NCI-H748 treated with DMSO at 0.1 percent for 48 hours (cell line): ENCODE data around the gene EXD1.
"Not testable (repeated sequence)": the region's sequence is repeated elsewhere in the genome, so short reads cannot be mapped to it uniquely, and the experiment has no call there.

Source experiments
- DNase-seq: peaks from one replicate; lab custom pipeline; 2025; lab: John Stamatoyannopoulos, UW

EXD1 gene

DNA sequence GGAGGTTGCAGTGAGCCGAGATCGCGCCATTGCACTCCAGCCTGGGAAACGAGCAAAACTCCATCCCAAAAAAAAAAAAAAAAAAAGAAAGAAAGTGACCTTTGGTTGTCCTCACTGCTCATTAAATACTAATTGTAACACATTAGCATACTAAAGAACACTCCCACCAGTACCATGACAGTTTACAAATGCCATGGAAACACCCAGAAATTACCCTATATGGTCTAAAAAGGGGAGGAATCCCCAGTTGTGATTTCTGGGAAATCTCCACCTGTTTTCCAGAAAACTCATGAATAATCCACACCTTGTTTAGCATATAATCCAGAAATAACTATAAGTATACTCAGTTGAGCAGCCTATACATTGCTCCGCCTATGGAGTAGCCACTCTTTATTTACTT is 90.9 kb downstream of the EXD1 start:
- no peak for DNase-seq

DNA sequence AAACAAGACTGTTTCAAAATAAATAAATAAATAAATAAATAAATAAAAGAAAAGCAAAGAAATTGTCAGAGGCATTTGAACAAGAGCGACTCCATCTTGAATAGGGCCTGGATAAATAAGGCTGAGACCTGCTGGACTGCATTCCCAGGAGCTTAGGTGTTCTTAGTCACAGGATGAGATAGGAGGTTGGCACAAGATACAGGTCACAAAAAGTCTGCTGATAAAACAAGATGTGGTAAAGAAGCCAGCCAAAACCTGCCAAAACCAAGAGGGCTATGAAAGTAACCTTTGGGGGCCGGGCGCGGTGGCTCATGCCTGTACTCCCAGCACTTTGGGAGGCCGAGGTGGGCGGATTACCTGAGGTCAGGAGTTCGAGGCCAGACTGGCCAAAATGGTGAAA is 91.4 kb downstream of the EXD1 start:
- not testable (repeated sequence) for DNase-seq

DNA sequence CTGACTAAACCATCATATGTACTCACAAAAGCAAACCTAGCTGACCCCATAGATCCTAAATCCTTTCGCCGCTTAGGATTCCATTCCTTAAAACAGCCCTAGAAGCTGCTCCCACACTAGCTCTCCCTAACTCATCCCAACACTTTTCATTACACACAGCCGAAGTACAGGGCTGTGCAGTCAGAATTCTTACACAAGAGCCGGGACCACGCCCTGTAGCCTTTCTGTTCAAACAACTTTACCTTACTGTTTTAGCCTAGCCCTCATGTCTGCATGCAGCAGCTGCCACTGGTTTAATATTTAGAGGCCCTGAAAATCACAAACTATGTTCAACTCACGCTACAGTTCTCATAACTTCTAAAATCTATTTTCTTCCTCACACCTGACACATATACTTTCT is 95.0 kb downstream of the EXD1 start:
- not testable (repeated sequence) for DNase-seq

DNA sequence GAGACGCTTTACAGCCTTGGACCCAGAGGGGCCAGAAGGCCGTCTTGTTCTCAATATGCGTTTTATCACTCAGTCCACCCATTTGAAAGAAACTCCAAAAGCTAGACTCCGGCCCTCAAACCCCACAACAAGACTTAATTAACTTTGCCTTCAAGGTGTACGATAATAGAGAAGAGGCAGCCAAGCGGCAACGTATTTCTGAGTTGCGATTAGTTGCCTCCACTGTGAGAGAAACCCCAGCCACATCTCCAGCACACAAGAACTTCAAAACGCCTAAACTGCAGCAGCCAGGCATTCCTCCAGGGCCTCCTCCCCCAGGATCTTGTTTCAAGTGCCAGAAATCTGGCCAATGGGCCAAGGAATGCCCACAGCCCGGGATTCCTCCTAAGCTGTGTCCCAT is 97.1 kb downstream of the EXD1 start:
- DNase-seq, result no peak
